Measurements from ENCODE around the gene OR51Q1. TPM values are rescaled to one million over a fixed set of nuclear protein-coding genes. Genes with fewer than 3 reads are reported as not detected.

The OR51Q1 gene
- not detected for total RNA-seq
- long read RNA-seq = 0 reads

DNA sequence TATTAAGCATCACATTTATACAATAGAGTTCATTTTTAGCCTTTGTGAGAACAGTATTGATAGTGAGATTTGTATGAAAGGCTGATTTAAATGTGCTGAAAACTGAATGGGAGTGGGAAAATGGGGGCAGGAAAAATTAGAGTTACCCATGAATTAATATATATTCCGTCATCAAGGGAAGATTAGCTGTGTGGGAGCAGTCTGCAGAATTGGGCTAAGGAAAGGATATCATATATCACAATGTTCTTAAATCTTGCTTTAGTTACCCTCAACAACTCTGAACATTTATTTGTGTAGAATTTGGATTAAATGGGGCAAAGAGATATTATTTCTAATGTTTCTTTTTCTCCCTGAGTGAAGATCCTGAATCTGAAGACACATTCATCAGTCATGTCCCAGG is at the start of gene OR51Q1:
OR51Q1 (plus strand) TSS at position 301 of the 400 bp plus-strand sequence; CDS start at position 391, 90 bp downstream.
- intact Hi-C loops (cut with DNase I) = no loop called here
- no peak for DNase-seq (ENCODE audit: low spot score)

- intact Hi-C loops (cut with DNase I) = loop anchor here (2.0 to 10.0 kb wide), 3 partner anchors 176 to 756 kb away; no protein-coding TSS in a partner anchor
- no peak for DNase-seq (ENCODE audit: low spot score)
These were observed 41.1 kb upstream of the OR51Q1 start for GRCh38 chr11:5380740-5381342.

GRCh38 chr11:5383576-5383975 is 38.3 kb upstream of the OR51Q1 start, which contains the start of gene OR51M1:
OR51M1 (plus strand) TSS chr11:5383812; CDS start chr11:5389399, 5,587 bp downstream.
- DNase-seq (ENCODE audit: low spot score) = no peak
- intact Hi-C loops (cut with DNase I) = loop anchor here (10.0 kb wide), 1 partner anchor 759 kb away; no protein-coding TSS in a partner anchor

DNA sequence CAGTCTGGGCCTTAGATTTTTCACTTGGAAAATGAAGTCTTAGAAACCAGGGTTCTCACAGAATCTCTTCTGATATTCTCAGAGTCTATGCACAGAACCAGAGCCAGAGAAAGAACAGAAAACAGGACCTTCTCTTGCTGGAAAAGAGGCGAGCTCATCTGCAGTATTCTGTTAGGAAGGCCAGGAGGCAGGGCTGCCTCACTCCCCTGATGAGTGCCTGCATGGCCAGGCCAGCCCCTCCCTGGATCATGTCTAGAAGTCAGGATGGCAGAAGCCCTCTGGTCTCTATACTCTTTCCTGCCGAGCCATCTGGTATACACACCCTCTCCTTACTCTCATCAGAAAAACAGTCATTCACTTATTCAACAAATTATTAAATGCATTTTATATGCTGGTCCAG is 37.6 kb upstream of the OR51Q1 start:
- DNase-seq (ENCODE audit: low spot score) = no peak
- intact Hi-C loops (cut with DNase I) = loop anchor here (10.0 kb wide), 1 partner anchor 760 kb away; no protein-coding TSS in a partner anchor

- DNase-seq (ENCODE audit: low spot score) = no peak
- intact Hi-C loops (cut with DNase I) = no loop called here
These were observed 31.7 kb upstream of the OR51Q1 start for GRCh38 chr11:5390210-5390609.

DNA sequence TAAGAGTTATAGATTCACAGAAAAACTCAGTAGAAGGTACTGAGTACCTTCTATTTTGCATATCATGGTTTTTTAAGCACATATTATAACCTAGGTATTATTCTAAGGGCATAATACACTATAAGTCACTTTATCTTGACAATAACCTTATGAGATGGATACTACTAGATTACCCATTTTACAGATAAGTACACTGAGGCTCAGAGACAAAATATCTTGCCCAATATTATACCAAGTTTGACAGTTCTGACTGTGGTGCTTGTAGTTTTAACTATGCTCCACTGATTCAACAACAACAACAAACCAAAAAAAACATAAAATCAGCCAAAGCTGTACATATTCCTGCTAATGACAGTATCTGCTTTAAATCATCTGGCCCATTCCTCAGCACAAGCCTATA is 27.8 kb upstream of the OR51Q1 start:
- intact Hi-C loops (cut with DNase I) = no loop called here
- DNase-seq (ENCODE audit: low spot score) = no peak

GRCh38 chr11:5398936-5399335 is 23.0 kb upstream of the OR51Q1 start:
- intact Hi-C loops (cut with DNase I) = no loop called here
- no peak for DNase-seq (ENCODE audit: low spot score)

DNA sequence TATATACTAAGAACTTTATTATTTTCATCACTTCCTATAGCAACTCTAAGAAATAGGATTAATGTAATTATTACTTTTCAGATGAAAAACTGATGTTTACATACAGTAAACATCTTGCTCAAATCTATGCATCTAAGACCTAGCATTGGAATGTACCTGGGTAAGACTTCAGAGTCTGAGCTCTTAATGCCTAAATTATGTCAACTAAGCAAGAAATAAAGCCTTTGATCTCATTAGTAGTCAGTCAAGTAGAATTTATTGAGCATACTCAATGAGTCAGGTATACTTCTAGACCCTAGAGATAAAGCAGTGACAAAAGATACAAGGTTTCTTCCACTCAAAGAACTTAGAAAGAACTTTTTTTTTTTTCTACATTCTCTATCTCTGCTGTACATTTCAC is 16.7 kb upstream of the OR51Q1 start:
- intact Hi-C loops (cut with DNase I) = no loop called here
- DNase-seq (ENCODE audit: low spot score) = no peak

DNA sequence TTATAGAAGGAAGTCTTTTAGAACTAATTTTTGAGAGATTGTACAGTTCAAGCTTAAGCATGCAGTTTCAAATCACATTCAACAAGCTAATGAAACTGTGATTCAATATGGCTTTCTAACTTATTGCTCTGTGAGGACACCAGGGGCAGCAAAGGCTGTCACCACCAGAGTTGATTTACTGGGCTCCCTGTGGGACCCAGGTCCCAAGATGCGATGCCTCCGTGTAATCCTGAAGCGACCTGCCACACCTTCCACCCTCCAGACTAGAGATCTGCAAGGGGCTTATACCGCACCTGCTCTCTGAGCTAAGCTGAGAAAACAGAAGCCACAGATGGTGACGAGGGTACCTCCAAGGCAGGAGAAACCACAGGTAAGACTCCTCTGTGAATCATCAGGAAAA is 918 bp upstream of the OR51Q1 start:
- intact Hi-C loops (cut with DNase I) = no loop called here
- DNase-seq (ENCODE audit: low spot score) = no peak

DNA sequence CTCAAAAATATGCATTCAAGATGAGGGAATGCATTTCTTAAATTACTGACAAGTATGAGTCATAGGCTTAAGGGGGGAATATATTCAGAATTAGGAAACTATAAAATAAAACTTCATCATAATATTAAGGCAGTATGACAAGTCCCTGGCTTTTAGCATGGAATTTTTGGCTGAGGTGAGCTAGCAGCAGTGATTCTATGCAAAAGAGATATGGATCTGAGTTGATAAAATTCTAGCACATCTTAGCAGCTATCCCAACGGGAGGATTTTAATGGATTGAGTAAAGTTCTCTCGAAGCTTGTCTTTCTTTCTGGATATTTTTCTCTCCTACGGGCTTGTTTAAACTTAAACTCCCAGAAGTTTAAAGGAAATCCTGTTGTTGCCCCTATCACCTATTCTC is 1.2 kb downstream of the OR51Q1 start:
- DNase-seq (ENCODE audit: low spot score) = no peak
- intact Hi-C loops (cut with DNase I) = no loop called here

DNA sequence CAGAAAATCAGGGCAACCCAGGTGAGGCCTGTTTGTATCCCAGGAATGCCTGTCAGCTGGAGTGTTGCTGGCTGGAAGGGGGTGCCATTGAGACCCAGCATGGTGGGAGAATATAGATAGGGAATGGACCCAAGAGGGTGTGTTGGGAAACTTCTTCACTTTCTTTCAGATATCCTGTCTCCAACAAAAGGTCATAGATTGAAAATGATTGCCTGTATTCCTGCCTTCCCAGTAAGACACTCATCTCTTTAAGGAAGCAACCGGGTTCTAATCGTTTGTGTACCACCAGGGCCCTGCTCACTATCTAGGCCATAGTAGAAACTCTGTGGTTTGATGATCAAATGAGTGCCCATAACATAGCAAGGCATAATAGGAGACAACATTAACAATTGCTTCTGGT is 19.5 kb downstream of the OR51Q1 start, which contains the start of gene OR51I1:
OR51I1 (minus strand) TSS at position 101 of the 400 bp plus-strand sequence; CDS start at position 101, 0 bp downstream.
- intact Hi-C loops (cut with DNase I) = no loop called here
- no peak for DNase-seq (ENCODE audit: low spot score)

DNA sequence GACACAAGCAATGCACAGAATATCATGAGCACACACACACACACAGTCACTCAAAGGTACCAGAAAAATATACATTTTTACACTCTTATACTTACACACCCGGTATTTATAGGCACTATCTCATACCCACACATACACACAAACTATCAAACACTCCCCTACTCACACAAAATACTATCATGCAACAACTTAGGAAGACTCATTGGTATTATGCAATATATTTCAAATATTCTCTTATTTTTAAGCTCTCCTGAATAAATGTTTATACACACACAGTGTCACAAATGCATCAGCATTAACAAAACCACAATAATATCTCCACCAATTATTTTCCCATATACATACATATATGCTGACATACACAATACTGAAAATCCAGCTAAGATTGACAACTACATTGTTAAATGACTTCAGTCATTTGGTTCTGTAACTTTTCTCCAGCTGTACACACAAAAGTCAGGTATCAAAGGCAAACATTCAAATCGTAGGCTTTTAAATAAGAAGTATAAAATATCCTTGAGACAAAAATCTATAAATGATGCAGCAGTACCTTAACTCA is 22.0 kb downstream of the OR51Q1 start:
- intact Hi-C loops (cut with DNase I) = no loop called here
- DNase-seq (ENCODE audit: low spot score) = no peak

GRCh38 chr11:5449023-5449422 is 27.1 kb downstream of the OR51Q1 start, which contains the start of gene OR51I2:
OR51I2 (plus strand) TSS chr11:5449323; CDS start chr11:5453489, 4,166 bp downstream.
- no peak for DNase-seq (ENCODE audit: low spot score)
- intact Hi-C loops (cut with DNase I) = no loop called here

- intact Hi-C loops (cut with DNase I) = no loop called here
- no peak for DNase-seq (ENCODE audit: low spot score)
These were observed 27.5 kb downstream of the OR51Q1 start for GRCh38 chr11:5449432-5449831.

GRCh38 chr11:5460983-5461621 is 39.2 kb downstream of the OR51Q1 start:
- intact Hi-C loops (cut with DNase I) = no loop called here
- DNase-seq (ENCODE audit: low spot score) = no peak

- DNase-seq (ENCODE audit: low spot score) = no peak
- intact Hi-C loops (cut with DNase I) = no loop called here
These were observed 45.6 kb downstream of the OR51Q1 start for GRCh38 chr11:5467527-5467926.

Other genes with a start within 250 kb of the OR51Q1 start
- not detected for gene OR51V1, start 221.4 kb upstream of the OR51Q1 start, total RNA-seq
- 1,223 TPM for gene HBB, start 195.0 kb upstream of the OR51Q1 start, total RNA-seq
- 4.4 TPM for gene HBD, start 187.6 kb upstream of the OR51Q1 start, total RNA-seq
- not detected for gene HBG1, start 172.3 kb upstream of the OR51Q1 start, total RNA-seq
- 0.94 TPM for gene HBG2, start 167.3 kb upstream of the OR51Q1 start, total RNA-seq
- not detected for gene HBE1, start 152.2 kb upstream of the OR51Q1 start, total RNA-seq
- not detected for gene OR51B4, start 120.2 kb upstream of the OR51Q1 start, total RNA-seq
- not detected for gene OR51B2, start 97.8 kb upstream of the OR51Q1 start, total RNA-seq
- gene OR51B5, start 78.6 kb upstream of the OR51Q1 start, total RNA-seq = not detected
- not detected for gene OR51B6, start 70.6 kb upstream of the OR51Q1 start, total RNA-seq
- not detected for gene OR51M1, start 38.3 kb upstream of the OR51Q1 start, total RNA-seq
- gene OR51I1, start 19.4 kb downstream of the OR51Q1 start, total RNA-seq = not detected
- not detected for gene OR51I2, start 27.2 kb downstream of the OR51Q1 start, total RNA-seq
- not detected for gene OR52D1, start 66.6 kb downstream of the OR51Q1 start, total RNA-seq
- gene UBQLN3, start 87.8 kb downstream of the OR51Q1 start, total RNA-seq = not detected
- gene UBQLNL, start 94.6 kb downstream of the OR51Q1 start, total RNA-seq = 0.11 TPM
- gene OR52H1, start 126.4 kb downstream of the OR51Q1 start, total RNA-seq = not detected
- gene OR52B6, start 158.8 kb downstream of the OR51Q1 start, total RNA-seq = not detected
- gene TRIM6, start 174.5 kb downstream of the OR51Q1 start, total RNA-seq = 0.46 TPM
- gene TRIM34, start 202.9 kb downstream of the OR51Q1 start, total RNA-seq = 2.3 TPM

All from cardiac septum (tissue), 1 donor.